Right lobe of liver (tissue), 6 donors: ENCODE results near the gene VAX1. TPM values are rescaled to one million over a fixed set of nuclear protein-coding genes. Genes with fewer than 3 reads are reported as not detected.

Source experiments
- ATAC-seq, 4 donors: fragments of 200-7000 bp; cut with Tn5 transposase; one replicate each; pipeline ENCODE4 v1.9.1; 2020; ENCODE audit warnings: mild to moderate bottlenecking in 4 of 4, moderate library complexity in 4 of 4
- DNase-seq, 3 donors: peaks; one replicate each; pipeline ENCODE4 v3.0.0-alpha.2; 2020
- H3K27ac ChIP-seq, 3 donors: fragments of 200-600 bp; one replicate each; pipeline ENCODE4 v1.8.0; 2022
- H3K27me3 ChIP-seq, 2 donors: fragments of 200-600 bp; one replicate each; pipeline ENCODE4 v1.8.0; 2022
- H3K36me3 ChIP-seq, 4 donors: fragments of 200-600 bp; sonication (generic) in 1 of 4; one replicate each; pipeline versions ENCODE4 v1.5.1 to v1.8.0; 2017 to 2022; ENCODE audit warnings: control low read depth in 1 of 4
- H3K4me1 ChIP-seq, 4 donors: fragments of 200-600 bp; sonication (generic) in 1 of 4; one replicate each; pipeline versions ENCODE4 v1.5.1 to v1.8.0; 2017 to 2022; ENCODE audit warnings: control low read depth in 1 of 4
- H3K4me3 ChIP-seq, 3 donors: fragments of 200-600 bp; one replicate each; pipeline ENCODE4 v1.8.0; 2022
- H3K9me3 ChIP-seq, 4 donors: fragments of 200-600 bp; sonication (generic) in 1 of 4; one replicate each; pipeline versions ENCODE4 v1.5.1 to v1.8.0; 2017 to 2022; ENCODE audit warnings: control low read depth in 1 of 4
- CTCF ChIP-seq, 4 donors: fragments of 200-600 bp in 3 of 4; fragments of 450-650 bp in 1 of 4; IDR thresholded peaks; one replicate each; pipeline versions ENCODE4 v1.5.1 to v1.8.0; 2016 to 2022; ENCODE audit warnings: antibody characterized with exemption in 4 of 4, mild to moderate bottlenecking in 2 of 4
- POLR2A ChIP-seq: fragments of 450-650 bp; IDR thresholded peaks from one replicate; pipeline ENCODE4 v1.6.1; 2017; ENCODE audit warnings: antibody characterized with exemption, mild to moderate bottlenecking
- WGBS: methylation state at CpG from one replicate; pipeline ENCODE4 v1.1.6; 2018; ENCODE audit warnings: low coverage, low lambda C conversion rate; ENCODE audit not compliant: insufficient coverage; ENCODE audit errors: missing lambda C conversion rate; 5-methylcytosine and 5-hydroxymethylcytosine counted together
- intact Hi-C, 2 donors: fragments of 100-400 bp; cut with DNase I; formaldehyde crosslinking; loops; one replicate each; pipeline versions ENCODE4 v1.11.2 to v1.14.1; 2022
- total RNA-seq, 6 experiments: library from RNA; depleted of rRNA in 2 of 6; stranded (reverse); fragments of >200 nt in 2 of 6; fragmentation: NEBNext Ultra II Directional in 3 of 6; extraction: Animal tissue kit (Norgen Biotek cat#: 25700) in 3 of 6; gene quantifications; one replicate each; pipeline versions ENCODE4 v1.1.0 to v1.2.4, GENCODE V29; 2016 to 2023
- donor health status: DM: no; HTN: yes; CAD: no.
- donor health status: DM: no; HTN: no; CAD: no.
- donor health status: DM: no; HTN: no; CAD: no.
- donor health status: DM: no; HTN: yes; CAD: no.
- donor health status: DM: no; HTN: yes; CAD: no.

VAX1 gene
- total RNA-seq, 6 experiments from 2014 or later: not detected

- DNase-seq: peak; percentile 62 to 73 (median 73)
These were observed 30.0 kb upstream of the VAX1 start for GRCh38 chr10:117167789-117168674.

GRCh38 chr10:117167346-117167788 lies 29.3 kb upstream of the VAX1 start:
- intact Hi-C loops: loop anchor here in 1 of 2 donors (5.0 kb wide), 1 partner anchor 375 kb away; no protein-coding TSS in a partner anchor
- peaks cover 0 to 24% (median 0%) of the 10 kb centered on the region in 4 donors for H3K4me1 ChIP-seq
- ATAC-seq: no peak

More at GRCh38 chr10:117167789-117168674, 30.0 kb upstream of the VAX1 start:
- 4% methylated on average over 30 of the region's 75 CpGs for WGBS
- Histone ChIP-seq H3K9me3 (no peaks in the 10 kb centered on the region), H3K4me1 (peaks cover 0 to 20% (median 0%) of the 10 kb centered on the region in 4 donors), H3K36me3 (no peaks in the 10 kb centered on the region), H3K27me3 (peaks cover 15 to 75% of the 10 kb centered on the region in 2 donors), H3K4me3 (peak overlapping the region in 1 of 3 donors; percentile 15), H3K27ac (no peak overlapping the region)
- intact Hi-C loops: loop anchor here in 1 of 2 donors (5.0 kb wide), 1 partner anchor 376 kb away; no protein-coding TSS in a partner anchor
- peak; percentile 88 to 91 (median 90) for ATAC-seq
- TF ChIP-seq CTCF (IDR thresholded peaks at IDR 0.05): peak; percentile 86 to 98 (median 94)
- TF ChIP-seq POLR2A: no peak

DNA sequence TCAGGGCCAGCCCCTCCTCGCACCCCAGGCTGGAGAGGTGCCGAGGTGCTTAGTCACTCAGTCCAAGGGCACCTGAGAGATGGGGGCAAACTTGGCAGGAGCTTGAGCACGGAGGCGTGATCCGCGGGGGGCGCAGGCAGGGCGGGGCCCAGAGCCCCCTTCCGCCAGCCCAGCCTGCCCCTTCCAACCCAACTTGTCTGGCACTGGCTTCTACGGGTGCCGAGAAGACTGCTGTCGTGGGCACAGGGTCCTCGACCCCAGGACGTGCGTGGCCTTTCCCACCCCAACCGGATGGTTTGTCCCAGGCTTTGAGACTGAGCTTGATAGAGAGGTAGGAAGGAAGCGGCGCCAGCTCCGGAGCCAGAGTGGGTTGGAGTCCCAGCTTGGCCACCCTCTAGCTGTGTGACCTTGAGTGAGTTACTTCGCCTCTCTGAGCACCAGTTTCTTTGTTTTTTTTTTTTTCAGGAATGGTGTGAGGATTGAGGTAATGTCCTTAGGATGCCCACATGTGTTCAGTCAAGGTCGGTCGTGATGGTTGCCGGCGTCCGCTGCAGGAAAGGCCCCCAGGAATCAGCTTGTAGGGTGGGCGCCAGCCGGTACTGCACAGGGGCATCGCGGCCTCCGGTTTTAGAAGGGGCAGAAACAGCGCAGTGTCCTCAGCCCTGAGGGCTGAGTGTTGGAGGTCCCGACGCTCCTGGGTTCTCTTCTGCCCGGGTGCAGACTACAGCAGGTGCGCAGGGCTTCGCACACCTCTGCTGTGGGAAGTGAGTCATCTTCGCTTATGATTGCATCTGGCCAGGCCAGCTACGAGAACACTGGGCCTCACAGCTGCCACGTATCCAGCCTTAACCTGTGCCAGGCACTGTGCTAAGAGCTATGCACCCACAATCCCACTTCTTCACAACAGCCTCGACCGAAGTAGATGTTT lies 28.6 kb upstream of the VAX1 start:
- no peak for TF ChIP-seq CTCF (IDR thresholded peaks at IDR 0.05)
- no peak for TF ChIP-seq POLR2A
- Histone ChIP-seq H3K27ac (no peak overlapping the region), H3K4me1 (peaks cover 0 to 24% (median 0%) of the 10 kb centered on the region in 4 donors), H3K36me3 (no peaks in the 10 kb centered on the region), H3K9me3 (no peaks in the 10 kb centered on the region), H3K4me3 (no peak overlapping the region), H3K27me3 (peaks cover 15 to 80% of the 10 kb centered on the region in 2 donors)
- 8% methylated on average over 12 of the region's 41 CpGs for WGBS
- no peak for DNase-seq
- intact Hi-C loops: loop anchor here in 1 of 2 donors (5.0 kb wide), 1 partner anchor 374 kb away; no protein-coding TSS in a partner anchor
- ATAC-seq: peak in 1 of 4 donors; percentile 36

More at GRCh38 chr10:117167346-117167788, 29.3 kb upstream of the VAX1 start:
- H3K9me3 ChIP-seq: no peaks in the 10 kb centered on the region
- WGBS: 4% methylated on average over 4 of the region's 21 CpGs
- DNase-seq: no peak
- no peak overlapping the region for H3K27ac ChIP-seq
- H3K27me3 ChIP-seq: peaks cover 15 to 79% of the 10 kb centered on the region in 2 donors
- TF ChIP-seq POLR2A: no peak
- TF ChIP-seq CTCF (IDR thresholded peaks at IDR 0.05): no peak
- H3K4me3 ChIP-seq: no peak overlapping the region
- H3K36me3 ChIP-seq: no peaks in the 10 kb centered on the region
